Stimulated activated CD8-positive, alpha-beta memory T cell treated with anti-CD3 and anti-CD28 coated beads, Interleukin-4, amount 100 ng/mL, for 4 hours (primary cell): ENCODE measurements around the gene PXK.
"Not testable (repeated sequence)": the region's sequence is repeated elsewhere in the genome, so short reads cannot be mapped to it uniquely, and the experiment has no call there.

Source experiments
- DNase-seq, 2 donors: peaks; one replicate each; pipeline ENCODE4 v3.0.0-alpha.2; 2020; ENCODE audit warnings: low read depth in 2 of 2, low spot score in 1 of 2

Gene PXK

DNA sequence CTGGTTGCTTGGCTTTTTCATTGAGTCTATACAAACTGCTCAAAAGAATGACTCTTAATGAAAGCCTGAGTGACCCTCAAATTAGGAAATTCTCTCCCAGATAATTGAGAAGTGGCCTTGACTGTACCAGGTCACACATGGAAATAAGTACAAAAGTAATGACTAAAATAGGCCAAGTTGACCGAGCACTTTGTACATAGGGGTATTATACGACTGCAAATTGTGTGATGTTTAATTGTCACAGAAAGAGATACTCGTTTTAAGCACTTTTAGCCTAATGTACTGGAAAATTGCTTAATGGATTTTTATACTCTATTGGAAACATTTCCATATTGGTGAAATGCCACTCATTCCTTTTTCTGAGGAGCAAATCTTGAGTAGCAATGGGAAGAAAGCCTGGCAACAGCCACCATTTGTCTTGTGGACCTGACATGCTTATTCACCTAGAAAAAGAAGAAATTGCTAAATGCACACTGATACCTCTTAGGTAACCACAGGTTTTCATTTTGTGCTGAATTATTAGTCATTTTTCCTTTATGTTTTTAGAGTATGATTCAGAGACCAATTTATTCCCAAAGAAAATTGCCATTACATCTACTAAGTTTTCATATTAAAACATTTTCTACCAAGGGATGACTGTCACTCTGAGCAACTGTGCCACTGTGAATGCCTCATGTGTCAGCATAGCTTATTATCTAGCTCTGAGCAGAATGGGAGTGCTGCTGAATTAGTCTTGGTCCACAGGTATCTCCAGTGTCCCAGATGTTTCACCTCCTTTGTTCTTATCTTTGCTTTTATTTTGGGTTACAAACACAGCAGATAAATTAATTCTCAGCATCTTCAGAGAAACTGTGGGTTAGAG, 8.9 kb upstream of the PXK start:
- DNase-seq: no peak

DNA sequence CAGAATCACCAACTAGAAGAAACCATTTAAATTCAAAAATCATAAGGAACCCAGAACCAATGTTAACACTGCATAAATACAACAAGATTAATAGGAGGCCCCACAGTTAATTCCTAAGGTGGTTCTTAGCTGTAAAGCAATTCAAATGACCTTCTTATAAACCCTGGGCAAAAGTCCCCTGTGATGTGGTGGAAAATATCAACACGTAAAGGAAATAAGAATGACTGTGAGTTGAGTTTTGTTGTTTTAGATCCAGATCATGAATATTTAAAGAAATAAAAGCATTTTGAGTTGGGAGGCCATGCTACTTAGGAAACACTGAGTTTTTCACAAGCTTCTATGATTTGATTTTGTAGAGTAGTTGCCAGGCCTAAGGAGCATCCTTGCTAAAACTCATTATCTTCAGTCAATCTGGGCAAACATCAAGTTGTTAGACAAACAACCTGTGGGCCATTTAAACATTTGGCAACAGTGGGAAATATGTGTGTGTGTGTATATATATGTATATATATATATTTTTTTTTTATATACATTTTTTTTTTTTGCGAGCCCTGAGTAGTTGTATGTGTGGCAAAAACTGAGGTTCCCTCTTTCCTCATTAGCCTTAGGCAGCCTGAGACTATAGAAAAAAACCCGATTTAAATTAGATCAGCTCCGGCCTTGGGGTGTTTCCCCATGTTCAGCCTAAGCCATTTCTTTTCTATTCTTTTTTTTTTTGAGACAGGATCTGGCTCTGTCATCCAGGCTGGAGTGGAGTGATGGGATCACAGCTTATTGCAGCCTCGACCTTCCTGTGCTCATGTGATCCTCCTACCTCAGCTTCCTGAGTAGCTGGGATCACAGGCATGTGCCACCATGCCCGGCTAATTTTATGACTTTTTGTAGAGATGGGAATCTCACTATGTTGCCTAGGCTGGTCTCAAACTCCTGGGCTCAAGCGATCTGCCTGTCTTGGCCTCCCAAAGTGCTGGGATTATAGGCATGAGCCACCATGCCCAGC, 8.0 kb upstream of the PXK start:
- no peak for DNase-seq

DNA sequence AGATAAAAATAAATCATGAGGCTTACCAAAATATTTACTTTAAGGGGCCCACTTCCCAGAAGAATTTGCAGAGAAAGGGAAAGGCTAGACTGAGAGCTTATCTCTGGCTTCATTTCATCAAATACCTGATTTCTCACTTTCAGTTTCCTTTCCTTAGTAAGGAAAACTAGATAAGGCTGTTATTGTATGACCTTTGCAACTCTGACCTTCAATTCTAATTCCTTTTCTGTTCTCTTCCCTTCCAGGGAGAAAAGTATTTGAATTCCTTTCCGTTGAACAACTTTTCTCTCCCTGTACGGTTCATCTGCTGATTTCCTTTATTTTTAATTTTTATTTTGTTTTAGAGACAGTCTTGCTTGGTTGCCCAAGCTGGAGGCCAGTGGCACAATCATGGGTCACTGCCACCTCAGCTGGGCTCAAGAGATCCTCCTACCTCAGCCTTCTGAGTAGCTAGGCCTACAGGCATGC, 7.1 kb upstream of the PXK start:
- no peak for DNase-seq

DNA sequence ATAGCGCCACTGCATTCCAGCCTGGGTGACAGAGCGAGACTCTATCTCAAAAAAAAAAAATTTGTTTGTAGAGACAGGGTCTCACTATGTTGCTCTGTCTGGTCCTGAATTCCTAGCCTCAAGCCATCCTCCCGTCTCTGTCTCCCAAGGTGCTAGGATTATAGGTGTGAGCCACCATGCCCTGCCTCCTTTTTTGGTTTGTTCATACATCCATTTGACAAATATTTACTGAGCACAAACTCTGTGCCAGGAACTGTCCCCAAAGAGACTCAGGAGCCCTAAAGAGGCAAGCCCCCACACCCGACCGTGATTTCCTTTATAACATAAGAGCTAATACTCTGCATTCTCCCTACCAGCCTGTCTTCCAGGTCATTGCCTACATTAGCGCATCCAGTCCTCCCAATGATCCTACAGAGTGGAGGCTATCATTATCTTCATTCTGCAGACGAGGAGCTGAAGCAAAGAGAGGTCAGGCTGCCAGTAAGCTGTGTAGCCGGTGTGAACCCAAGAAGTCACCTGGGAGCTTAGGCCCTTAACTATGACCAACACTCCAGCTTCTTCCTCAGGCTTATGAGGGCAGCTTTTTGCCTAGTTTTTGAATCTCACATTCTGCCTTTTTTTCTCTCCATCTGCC, 6.3 kb upstream of the PXK start:
- DNase-seq: no peak

DNA sequence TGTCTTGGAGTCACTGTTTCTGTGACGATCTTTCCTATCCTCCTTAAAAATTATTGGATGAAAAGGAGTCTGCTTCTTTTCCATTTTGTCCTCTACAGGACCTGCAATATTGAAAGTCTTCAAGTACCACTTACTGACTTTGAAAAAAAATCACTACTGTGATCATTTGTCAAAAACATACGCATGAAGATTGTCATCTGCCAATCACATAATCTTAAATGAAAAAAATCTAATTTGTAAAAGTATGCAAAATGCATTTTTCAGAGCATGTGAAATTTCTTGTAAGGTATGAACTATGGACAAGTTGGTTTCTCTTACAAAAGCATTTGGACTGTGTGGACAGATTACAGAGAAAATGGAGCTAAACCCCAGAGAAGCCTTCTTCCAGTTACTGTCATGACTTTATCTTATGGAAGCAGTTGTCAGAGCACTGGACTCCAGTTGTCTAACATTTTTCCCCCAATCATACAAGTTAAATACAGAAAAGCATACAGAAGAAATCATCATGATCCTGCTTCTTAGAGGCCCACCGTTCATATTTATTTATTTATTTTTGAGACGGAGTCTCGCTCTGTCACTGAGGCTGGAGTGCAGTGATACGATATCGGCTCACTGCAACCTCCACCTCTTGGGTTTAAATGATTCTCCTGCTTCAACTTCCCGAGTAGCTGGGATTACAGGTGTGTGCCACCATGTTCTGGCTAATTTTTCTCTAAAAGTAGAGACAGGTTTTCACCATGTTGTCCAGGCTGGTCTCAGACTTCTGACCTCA, 3.4 kb upstream of the PXK start:
- no peak for DNase-seq

DNA sequence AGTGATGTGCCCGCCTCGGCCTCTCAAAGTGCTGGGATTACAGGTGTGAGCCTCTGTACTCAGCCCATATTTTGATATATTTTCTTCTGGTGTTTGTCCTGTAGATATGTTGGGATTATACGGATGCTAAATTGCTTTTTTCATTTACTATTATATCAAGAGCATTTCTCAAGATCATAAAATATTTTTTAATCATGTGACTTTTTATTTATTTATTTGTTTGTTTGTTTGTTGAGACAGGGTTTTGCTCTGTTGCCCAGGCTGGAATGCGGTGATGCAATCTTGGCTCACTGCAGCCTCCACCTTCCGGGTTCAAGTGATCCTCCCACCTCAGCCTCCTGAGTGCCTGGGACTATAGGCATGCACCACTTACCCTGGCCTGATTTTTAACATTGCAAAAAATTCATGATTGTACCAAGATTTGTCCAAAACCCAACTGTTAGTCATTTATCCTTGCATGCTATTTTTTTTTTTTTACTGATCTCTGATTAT, 2.7 kb upstream of the PXK start:
- no peak for DNase-seq

DNA sequence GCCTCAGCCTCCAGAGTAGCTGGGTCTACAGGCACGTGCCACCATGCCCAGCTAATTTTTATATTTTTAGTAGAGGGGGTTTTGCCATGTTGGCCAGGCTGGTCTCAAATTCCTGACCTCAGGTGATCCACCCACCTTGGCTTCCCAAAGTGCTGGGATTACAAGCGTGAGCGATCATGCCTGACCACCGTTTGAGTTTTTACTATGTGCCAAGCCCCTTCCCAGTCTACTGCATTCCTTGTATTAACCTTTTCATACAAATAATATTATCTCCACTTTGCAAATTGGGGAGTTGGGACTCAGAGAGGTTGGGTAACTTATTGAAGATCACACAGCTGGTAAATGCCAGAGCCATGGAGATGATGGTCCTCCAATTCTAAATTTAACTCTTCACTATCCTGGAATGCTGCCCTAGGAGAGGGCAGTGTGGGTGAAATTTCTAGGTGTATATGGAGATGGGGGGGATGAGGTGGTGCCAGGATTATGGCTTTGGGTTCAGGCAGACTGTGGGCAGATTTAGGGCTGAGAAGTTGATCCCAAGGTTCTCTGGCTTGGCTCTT, 1.0 kb upstream of the PXK start:
- DNase-seq: no peak

DNA sequence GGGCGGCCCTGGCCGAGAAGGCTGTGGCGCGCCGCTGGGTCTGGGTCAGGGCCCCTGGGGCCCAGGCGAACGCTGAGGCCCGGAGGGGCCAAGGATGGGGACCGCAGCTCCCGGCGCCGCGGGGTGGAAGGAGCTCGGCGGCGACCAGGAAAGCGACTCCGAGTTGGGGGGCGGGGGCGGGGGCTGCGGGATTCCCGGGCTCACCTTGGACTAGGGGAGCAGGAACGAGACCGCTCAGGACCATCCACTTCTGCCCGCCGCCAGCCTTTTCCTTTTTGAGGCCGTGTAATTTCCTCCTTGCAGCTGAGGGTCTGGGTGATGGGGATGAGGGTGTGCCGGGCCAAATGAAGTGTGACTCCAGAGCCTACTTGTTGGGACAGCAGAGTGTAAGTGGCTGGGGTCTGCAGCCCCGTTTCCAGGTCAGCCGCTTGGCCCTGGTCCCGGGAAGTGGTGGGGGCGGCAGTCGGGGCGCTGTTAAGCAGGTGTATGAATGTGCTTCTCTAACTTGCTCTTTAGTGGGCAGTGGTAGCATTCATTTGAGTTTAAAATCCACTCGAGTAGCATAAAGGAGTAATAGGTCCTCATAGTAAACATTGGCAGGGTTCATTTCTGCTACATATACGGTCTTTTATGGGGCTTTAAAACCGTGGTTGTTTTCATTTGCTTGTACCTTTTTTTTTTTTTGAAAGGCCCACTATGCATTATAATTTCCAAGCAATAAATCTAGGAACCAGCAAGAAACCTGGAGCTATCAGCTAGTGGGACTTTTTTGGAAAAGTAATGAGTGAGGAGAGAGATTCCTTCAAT, 717 bp downstream of the PXK start:
- no peak for DNase-seq

DNA sequence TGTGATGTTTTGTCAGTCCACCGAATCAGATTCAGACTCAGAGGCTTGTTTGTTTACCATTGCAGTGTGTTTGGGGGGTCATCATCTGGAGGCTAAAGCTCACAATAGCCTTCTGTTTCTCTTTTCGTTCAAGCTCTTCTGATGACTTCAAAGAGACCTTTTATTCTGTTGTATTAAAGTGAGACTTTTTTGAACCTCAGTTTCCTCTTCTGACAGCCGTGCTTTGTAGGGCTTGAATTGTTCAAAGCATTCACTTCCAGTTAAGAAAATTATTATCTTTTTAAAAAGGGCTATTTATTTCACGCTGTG, 1.3 kb downstream of the PXK start:
- DNase-seq: no peak

DNA sequence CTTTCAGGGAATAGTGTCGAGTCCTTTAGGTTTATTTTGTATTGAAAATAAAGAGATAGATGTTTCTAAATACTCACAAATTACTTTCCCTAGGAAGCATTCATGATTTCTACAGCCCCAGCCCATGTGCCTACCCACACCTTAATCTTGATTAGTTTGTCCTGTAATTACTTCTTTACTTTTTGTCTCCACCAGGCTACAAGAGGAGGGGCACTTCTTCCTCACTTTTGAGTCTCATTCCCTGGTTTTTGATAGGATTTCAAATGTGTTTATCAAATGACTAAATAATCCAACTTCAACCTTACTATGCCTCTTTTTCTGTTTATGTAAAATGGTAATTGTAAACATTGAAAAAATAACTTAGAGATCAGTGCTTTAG, 1.8 kb downstream of the PXK start:
- no peak for DNase-seq

DNA sequence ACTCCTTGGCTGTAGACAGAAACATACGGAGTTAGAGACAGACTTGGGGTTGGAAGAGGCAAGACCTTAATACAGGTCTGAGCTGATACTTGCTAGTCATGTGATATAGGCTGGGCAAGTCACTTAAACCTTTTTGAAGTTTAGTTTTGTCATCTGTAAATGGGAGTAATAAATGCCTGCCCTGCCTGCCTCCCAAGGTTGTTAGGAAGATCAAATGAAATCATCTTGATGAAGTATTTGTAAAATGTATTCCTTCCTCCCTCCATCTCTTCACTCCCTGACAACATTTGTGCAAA, 2.9 kb downstream of the PXK start:
- no peak for DNase-seq

DNA sequence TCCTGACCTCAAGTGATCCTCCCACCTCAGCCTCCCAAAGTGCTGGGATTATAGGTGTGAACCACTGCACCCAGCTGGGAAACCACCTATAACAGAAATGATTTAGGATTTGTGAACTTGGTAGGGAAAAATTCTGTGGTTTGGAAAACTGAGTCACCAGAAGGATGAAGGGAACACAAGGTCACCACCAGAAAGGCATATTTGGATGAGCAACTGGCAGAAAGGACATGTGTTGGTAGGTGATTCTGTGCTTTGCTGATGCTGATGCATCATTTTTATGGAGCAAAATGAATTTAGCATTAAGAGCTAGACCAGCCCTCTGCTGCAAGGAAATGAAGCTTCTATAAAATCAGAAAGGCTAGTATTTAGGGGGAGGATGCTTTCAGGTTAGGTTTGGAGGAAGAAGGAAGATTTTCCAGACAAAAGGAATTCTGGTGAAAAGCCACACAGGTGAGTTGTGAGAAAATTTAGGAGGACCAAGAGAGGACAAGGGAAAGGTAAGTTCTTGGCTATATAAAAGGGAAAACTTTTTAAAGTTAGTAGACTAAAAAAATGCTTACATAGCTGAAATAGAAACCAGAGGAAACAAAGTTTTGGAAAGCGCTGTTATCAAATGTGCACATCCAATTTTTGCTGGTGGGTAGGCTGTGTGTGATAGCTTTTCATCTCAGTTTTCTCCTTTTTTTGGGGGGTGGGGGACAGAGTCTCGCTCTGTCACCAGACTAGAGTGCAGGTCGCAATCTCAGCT, 3.6 kb downstream of the PXK start:
- no peak for DNase-seq

DNA sequence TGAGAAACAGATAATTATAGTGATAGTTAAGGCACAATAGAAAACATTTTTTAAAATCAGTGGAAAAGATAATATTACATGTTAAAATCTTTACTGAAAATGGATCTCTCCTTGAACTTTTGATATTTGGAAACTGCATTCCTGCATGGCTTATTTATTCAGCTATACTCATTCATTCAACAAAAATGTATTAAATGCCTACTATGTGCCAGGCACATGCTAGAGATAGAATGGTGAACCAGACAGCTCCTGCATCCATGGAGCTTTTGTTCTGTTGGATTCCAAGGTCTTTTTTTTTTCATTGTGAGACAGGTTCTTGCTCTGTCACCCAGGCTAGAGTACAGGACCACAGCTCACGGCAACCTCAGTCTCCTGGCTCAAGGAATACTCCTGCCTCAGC, 4.5 kb downstream of the PXK start:
- DNase-seq: no peak

DNA sequence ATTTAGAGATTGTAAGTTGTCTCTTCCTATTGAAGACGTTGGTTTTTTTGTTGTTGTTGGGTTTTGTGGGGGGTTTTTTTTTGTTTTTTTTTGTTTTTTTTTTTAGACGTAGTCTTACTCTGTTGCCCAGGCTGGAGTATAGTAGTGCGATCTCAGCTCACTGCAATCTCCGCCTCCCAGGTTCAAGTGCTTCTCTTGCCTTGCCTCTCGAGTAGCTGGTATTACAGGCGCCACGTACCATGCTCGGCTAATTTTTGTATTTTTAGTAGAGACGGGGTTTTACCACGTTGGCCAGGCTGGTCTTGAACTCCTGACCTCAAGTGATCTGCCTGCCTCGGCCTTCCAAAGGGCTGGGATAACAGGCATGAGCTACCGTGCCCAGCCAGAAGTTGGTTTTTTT, 6.5 kb downstream of the PXK start:
- DNase-seq: not testable (repeated sequence)

DNA sequence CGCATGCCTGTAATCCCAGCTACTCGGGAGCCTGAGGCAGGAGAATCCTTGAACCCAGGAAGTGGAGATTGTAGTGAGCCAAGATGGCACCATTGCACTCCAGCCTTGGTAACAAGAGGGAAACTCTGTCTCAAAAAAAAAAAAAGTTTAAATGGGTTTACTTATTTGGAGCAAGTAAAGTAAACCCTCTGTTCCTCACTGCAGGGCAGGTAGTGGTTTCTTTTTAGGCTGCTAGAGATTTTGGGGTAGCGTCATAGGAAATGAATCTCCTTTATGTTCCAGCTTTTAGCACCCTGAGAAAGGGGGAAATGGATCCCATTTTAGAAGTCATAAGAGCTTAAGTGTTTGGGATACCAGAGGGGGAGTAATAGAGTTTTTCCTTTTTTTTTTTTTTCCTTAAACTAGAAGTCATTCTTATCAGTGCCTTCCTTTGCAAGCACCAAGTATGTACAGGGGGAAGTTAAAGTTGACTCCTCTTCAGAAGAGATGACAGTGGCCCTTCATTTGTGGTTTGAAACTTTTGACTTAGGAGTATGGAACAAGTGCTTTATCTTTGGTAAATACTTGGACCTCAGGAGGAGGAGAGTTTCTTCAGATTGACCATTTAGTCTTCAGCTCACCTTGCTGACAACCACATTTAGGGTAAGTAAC, 8.0 kb downstream of the PXK start:
- no peak for DNase-seq

DNA sequence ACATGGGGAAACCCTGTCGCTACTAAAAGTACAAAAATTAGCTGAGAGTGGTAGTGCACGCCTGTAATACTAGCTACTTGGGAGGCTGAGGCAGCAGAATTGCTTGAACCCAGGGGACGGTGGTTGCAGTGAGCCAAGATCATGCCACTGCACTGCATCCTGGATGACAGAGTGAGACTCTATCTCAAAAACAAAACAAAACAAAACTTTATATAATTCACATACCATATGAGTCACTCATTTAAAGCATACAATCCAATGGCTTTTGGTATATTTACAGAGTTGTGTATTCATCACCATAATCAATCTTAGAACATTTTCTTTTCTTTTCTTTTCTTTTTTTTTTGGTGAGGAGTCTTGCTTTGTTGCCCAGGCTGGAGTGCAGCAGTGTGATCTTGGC, 8.7 kb downstream of the PXK start:
- DNase-seq: no peak

DNA sequence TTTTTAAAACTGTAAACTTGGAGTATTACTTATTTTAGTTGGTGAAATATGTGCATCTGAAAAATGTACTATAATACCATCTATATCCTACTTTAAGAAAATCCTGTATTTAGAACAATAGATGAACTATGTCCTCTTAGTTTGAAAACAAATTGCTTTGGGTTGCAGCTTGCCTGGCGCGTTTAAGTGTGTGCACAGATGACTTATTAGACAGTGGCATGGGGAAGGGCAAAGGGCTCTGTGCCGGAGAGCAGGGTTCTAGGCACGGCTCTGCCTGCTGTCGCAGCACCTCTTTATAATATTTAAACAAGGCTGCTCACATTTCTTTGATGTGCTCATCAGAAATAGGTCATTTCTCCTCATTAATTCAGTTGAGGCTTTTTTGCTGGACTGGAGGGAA, 10.0 kb downstream of the PXK start:
- no peak for DNase-seq

DNA sequence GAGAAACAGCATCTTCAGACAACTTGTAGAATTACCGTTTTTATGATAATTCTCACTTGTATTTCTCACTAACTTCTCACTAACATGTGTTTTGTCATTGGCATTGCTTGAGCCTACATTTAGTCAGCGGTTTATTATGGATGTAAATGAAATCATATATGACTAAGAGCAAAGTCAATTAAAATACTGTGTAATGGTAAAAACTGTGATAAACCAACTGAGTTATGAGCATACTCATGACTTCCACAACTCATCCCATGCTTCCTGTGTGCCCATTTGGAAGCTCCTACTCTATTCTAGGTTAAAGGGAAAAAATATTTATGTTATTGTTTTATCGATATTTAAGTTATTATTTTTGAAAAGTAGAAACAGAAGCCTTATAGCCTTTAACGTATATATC, 12.8 kb downstream of the PXK start:
- DNase-seq: no peak

DNA sequence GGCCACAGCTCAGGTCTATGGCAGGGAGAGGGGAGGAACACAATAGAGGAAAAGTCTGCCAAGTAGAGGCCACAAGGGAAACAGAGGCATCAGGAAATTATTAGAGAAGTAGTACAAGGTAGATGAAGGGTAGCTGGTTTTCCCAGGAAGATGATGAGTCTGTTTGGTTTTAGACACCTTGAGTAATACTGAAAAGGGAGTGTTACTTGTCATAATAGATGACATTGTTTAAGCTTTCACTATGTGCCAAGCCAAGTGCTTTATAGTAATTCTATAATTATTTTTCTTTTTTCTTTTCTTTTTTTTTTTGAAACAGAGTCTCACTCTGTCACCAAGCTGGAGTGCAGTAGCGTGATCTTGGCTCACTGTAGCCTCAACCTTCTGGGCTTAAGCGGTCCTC, 13.7 kb downstream of the PXK start:
- no peak for DNase-seq
